CD4-positive, alpha-beta T cell (primary cell): ENCODE data around the gene SCGB1A1. TPM values are rescaled to one million over a fixed set of nuclear protein-coding genes. Genes with fewer than 3 reads are reported as not detected.

Experiments
- ATAC-seq: fragments of 200-7000 bp; cut with Tn5 transposase; one replicate; pipeline ENCODE4 v1.10.0; 2022; ENCODE audit warnings: mild to moderate bottlenecking; ENCODE audit not compliant: poor library complexity
- CTCF ChIA-PET: fragments of 350-600 bp; sonication (Branson Sonifier 250); formaldehyde crosslinking; loops from one replicate; lab custom pipeline; 2021; ENCODE audit warnings: antibody characterized with exemption, inconsistent platforms; lab: Charles Lee
- POLR2A ChIA-PET: fragments of 350-600 bp; sonication (Branson Sonifier 250); formaldehyde crosslinking; loops from one replicate; lab custom pipeline; 2021; ENCODE audit warnings: antibody characterized with exemption, inconsistent platforms; lab: Charles Lee
- DNase-seq, 14 experiments: peaks; one replicate each; pipeline ENCODE4 v3.0.0-alpha.2; 2013 to 2020; ENCODE audit warnings: mixed read lengths in 2 of 14
- H3K27ac ChIP-seq, 2 donors: one replicate each; pipeline versions ENCODE4 v1.5.1 to v1.7.0; 2013; ENCODE audit warnings: low read length in 2 of 2, low read depth in 1 of 2, mild to moderate bottlenecking in 1 of 2
- H3K27me3 ChIP-seq, 2 experiments: 1 replicate in 1 of 2; 2 replicates in 1 of 2; pipeline versions ENCODE4 v1.6.1 to v1.7.0; 2013; ENCODE audit warnings: low read length in 2 of 2, control low read depth in 1 of 2, mild to moderate bottlenecking in 1 of 2, moderate library complexity in 1 of 2; ENCODE audit not compliant: insufficient read depth in 2 of 2, control insufficient read depth in 1 of 2
- H3K36me3 ChIP-seq: one replicate; pipeline ENCODE4 v1.6.1; 2013; ENCODE audit warnings: low read length, control low read depth; ENCODE audit not compliant: insufficient read depth
- H3K4me1 ChIP-seq: one replicate; pipeline ENCODE4 v1.6.1; 2013; ENCODE audit warnings: low read length, control low read depth; ENCODE audit not compliant: insufficient read depth
- H3K4me3 ChIP-seq: one replicate; pipeline ENCODE4 v1.5.1; 2013; ENCODE audit warnings: mild to moderate bottlenecking, low read length, moderate library complexity
- H3K9me3 ChIP-seq, 2 experiments: 1 replicate in 1 of 2; 2 replicates in 1 of 2; pipeline versions ENCODE4 v1.6.1 to v1.7.0; 2013; ENCODE audit warnings: low read length in 2 of 2, mild to moderate bottlenecking in 2 of 2, control low read depth in 1 of 2, moderate library complexity in 1 of 2; ENCODE audit not compliant: control insufficient read depth in 1 of 2, insufficient read depth in 1 of 2
- H3K27ac Mint-ChIP-seq: one replicate; pipeline ENCODE4 v1.8.0; 2020; ENCODE audit warnings: mixed read lengths
- H3K27me3 Mint-ChIP-seq: one replicate; pipeline ENCODE4 v1.8.0; 2021; ENCODE audit warnings: mixed read lengths
- H3K36me3 Mint-ChIP-seq: one replicate; pipeline ENCODE4 v1.8.0; 2021; ENCODE audit warnings: low read depth, mixed read lengths
- H3K4me1 Mint-ChIP-seq: one replicate; pipeline ENCODE4 v1.8.0; 2021; ENCODE audit warnings: low read depth, mixed read lengths
- H3K4me3 Mint-ChIP-seq: one replicate; pipeline ENCODE4 v1.8.0; 2020; ENCODE audit warnings: mild to moderate bottlenecking, mixed read lengths
- H3K9me3 Mint-ChIP-seq: one replicate; pipeline ENCODE4 v1.8.0; 2020; ENCODE audit warnings: mixed read lengths
- intact Hi-C, 2 experiments: fragments of 100-400 bp; cut with DNase I in 1 of 2; cut with micrococcal nuclease in 1 of 2; formaldehyde crosslinking; loops; one replicate each; pipeline versions ENCODE4 v1.15.1 to v1.9.0; 2023 to 2025; cut with DNase I, micrococcal nuclease
- total RNA-seq, 174 experiments: library from RNA in 2 of 174; stranded (reverse) in 2 of 174; gene quantifications; one replicate each; pipeline ENCODE4 v1.2.3 and lab custom pipeline; 2021 to 2026
- TF ChIP-seq, protein P1 (sequence below): fragments of 200-600 bp; IDR thresholded peaks from one replicate; pipeline ENCODE4 v1.8.0; 2022; ENCODE audit warnings: antibody characterized with exemption, mild to moderate bottlenecking

Gene SCGB1A1
- total RNA-seq, 2 experiments from 2014 or later, result not detected

GRCh38 chr11:62419314-62419929 is 589 bp downstream of the SCGB1A1 start:
- H3K4me1 Mint-ChIP-seq, result peaks cover 2% of the 10 kb centered on the region

GRCh38 chr11:62419943-62420342 is 1.1 kb downstream of the SCGB1A1 start:
- Histone ChIP-seq H3K4me3 (no peak overlapping the region), H3K9me3 (no peaks in the 10 kb centered on the region), H3K36me3 (no peaks in the 10 kb centered on the region), H3K4me1 (peaks cover 6% of the 10 kb centered on the region), H3K27ac (no peak overlapping the region), H3K27me3 (no peaks in the 10 kb centered on the region)
- DNase-seq, result no peak
- Mint-ChIP-seq H3K4me3 (no peak overlapping the region), H3K27me3 (no peaks in the 10 kb centered on the region), H3K9me3 (no peaks in the 10 kb centered on the region), H3K27ac (no peak overlapping the region), H3K4me1 (peaks cover 6% of the 10 kb centered on the region), H3K36me3 (no peaks in the 10 kb centered on the region)
- ChIA-PET POLR2A (no interaction called here), CTCF (no interaction called here)
- intact Hi-C loops, result loop anchor here in 1 of 2 experiments (5.0 to 10.0 kb wide), 2 partner anchors 122 to 445 kb away; no protein-coding TSS in a partner anchor
- no peak for ATAC-seq
- TF ChIP-seq, protein P1, sequence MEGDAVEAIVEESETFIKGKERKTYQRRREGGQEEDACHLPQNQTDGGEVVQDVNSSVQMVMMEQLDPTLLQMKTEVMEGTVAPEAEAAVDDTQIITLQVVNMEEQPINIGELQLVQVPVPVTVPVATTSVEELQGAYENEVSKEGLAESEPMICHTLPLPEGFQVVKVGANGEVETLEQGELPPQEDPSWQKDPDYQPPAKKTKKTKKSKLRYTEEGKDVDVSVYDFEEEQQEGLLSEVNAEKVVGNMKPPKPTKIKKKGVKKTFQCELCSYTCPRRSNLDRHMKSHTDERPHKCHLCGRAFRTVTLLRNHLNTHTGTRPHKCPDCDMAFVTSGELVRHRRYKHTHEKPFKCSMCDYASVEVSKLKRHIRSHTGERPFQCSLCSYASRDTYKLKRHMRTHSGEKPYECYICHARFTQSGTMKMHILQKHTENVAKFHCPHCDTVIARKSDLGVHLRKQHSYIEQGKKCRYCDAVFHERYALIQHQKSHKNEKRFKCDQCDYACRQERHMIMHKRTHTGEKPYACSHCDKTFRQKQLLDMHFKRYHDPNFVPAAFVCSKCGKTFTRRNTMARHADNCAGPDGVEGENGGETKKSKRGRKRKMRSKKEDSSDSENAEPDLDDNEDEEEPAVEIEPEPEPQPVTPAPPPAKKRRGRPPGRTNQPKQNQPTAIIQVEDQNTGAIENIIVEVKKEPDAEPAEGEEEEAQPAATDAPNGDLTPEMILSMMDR, result no peak

More at GRCh38 chr11:62419314-62419929, 589 bp downstream of the SCGB1A1 start:
- Histone ChIP-seq H3K4me3 (no peak overlapping the region), H3K4me1 (peaks cover under 1% of the 10 kb centered on the region), H3K9me3 (no peaks in the 10 kb centered on the region), H3K27me3 (no peaks in the 10 kb centered on the region), H3K36me3 (no peaks in the 10 kb centered on the region), H3K27ac (no peak overlapping the region)
- Mint-ChIP-seq H3K4me3 (no peak overlapping the region), H3K27ac (no peak overlapping the region), H3K9me3 (no peaks in the 10 kb centered on the region), H3K27me3 (no peaks in the 10 kb centered on the region), H3K36me3 (no peaks in the 10 kb centered on the region)
- no peak for DNase-seq
- POLR2A ChIA-PET, result no interaction called here
- CTCF ChIA-PET, result no interaction called here
- ATAC-seq, result no peak
- TF ChIP-seq, protein P1, result no peak
- intact Hi-C loops, result no loop called here

DNA sequence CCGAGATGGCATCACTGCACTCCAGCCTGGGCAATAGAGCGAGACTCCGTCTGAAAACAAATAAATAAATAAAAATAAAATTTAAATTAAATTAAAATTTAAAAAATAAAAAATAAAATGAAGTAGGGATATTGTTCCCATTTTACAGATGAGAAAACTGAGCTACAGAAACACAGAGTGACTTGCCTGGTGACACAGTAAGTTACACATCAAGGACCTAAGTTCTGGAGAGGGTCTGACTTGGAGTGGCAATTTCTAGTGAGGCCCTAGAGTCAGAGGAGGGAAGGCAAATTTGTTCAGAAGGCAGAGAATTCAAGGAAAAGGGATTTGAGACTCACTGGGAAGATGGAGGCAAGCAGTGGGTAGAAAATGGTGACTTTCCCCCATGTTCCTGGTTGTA is 2.0 kb downstream of the SCGB1A1 start:
- peaks cover 7% of the 10 kb centered on the region for H3K4me1 ChIP-seq
- H3K27ac ChIP-seq, result no peak overlapping the region
- DNase-seq (no peak), ATAC-seq (no peak)
- Mint-ChIP-seq H3K4me3 (no peak overlapping the region), H3K9me3 (no peaks in the 10 kb centered on the region), H3K27ac (no peak overlapping the region), H3K27me3 (no peaks in the 10 kb centered on the region), H3K4me1 (peaks cover 6% of the 10 kb centered on the region), H3K36me3 (no peaks in the 10 kb centered on the region)
- no peaks in the 10 kb centered on the region for H3K36me3 ChIP-seq
- TF ChIP-seq, protein P1, result no peak
- ChIA-PET POLR2A (no interaction called here), CTCF (no interaction called here)
- H3K9me3 ChIP-seq, result no peaks in the 10 kb centered on the region
- H3K27me3 ChIP-seq, result no peaks in the 10 kb centered on the region
- no peak overlapping the region for H3K4me3 ChIP-seq
- intact Hi-C loops, result loop anchor here in 1 of 2 experiments (5.0 to 10.0 kb wide), 2 partner anchors 121 to 444 kb away; no protein-coding TSS in a partner anchor
